Measurements from ENCODE around the gene PDZRN3.

GRCh38 chr3:73442152-73442551 lies 182.6 kb downstream of the PDZRN3 start:
- TF ChIP-seq, protein P1, sequence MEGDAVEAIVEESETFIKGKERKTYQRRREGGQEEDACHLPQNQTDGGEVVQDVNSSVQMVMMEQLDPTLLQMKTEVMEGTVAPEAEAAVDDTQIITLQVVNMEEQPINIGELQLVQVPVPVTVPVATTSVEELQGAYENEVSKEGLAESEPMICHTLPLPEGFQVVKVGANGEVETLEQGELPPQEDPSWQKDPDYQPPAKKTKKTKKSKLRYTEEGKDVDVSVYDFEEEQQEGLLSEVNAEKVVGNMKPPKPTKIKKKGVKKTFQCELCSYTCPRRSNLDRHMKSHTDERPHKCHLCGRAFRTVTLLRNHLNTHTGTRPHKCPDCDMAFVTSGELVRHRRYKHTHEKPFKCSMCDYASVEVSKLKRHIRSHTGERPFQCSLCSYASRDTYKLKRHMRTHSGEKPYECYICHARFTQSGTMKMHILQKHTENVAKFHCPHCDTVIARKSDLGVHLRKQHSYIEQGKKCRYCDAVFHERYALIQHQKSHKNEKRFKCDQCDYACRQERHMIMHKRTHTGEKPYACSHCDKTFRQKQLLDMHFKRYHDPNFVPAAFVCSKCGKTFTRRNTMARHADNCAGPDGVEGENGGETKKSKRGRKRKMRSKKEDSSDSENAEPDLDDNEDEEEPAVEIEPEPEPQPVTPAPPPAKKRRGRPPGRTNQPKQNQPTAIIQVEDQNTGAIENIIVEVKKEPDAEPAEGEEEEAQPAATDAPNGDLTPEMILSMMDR (IDR thresholded peaks at IDR 0.05 in 2 of 3, conservative IDR thresholded peaks at IDR 0.05 in 1 of 3; ENCODE audit: borderline replicate concordance in 1 of 3, insufficient read depth in 1 of 3, low read depth in 2 of 3, low read length in 2 of 3): no peak
- TF ChIP-seq ZNF274 (IDR thresholded peaks at IDR 0.05; ENCODE audit: low read depth, low read length) (no peak), ZFX (IDR thresholded peaks at IDR 0.05) (no peak), ELF1 (IDR thresholded peaks at IDR 0.05; ENCODE audit: borderline replicate concordance, low read depth) (no peak), EZH2 (IDR thresholded peaks at IDR 0.05) (no peak), JUND (IDR thresholded peaks at IDR 0.05) (no peak), POLR2AphosphoS5 (IDR thresholded peaks at IDR 0.05; ENCODE audit: low read depth, low read length) (no peak), SP1 (IDR thresholded peaks at IDR 0.05; ENCODE audit: low read depth) (no peak), POLR2A (IDR thresholded peaks at IDR 0.05; ENCODE audit: borderline replicate concordance, extremely low read depth, insufficient read depth, insufficient read length) (no peak), EGR1 (IDR thresholded peaks at IDR 0.05; ENCODE audit: low read depth) (no peak), EZH2phosphoT487 (IDR thresholded peaks at IDR 0.05; ENCODE audit: borderline replicate concordance) (no peak)
- TF ChIP-seq, protein P2, sequence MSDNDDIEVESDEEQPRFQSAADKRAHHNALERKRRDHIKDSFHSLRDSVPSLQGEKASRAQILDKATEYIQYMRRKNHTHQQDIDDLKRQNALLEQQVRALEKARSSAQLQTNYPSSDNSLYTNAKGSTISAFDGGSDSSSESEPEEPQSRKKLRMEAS (IDR thresholded peaks at IDR 0.05): no peak
- TF ChIP-seq, protein P3, sequence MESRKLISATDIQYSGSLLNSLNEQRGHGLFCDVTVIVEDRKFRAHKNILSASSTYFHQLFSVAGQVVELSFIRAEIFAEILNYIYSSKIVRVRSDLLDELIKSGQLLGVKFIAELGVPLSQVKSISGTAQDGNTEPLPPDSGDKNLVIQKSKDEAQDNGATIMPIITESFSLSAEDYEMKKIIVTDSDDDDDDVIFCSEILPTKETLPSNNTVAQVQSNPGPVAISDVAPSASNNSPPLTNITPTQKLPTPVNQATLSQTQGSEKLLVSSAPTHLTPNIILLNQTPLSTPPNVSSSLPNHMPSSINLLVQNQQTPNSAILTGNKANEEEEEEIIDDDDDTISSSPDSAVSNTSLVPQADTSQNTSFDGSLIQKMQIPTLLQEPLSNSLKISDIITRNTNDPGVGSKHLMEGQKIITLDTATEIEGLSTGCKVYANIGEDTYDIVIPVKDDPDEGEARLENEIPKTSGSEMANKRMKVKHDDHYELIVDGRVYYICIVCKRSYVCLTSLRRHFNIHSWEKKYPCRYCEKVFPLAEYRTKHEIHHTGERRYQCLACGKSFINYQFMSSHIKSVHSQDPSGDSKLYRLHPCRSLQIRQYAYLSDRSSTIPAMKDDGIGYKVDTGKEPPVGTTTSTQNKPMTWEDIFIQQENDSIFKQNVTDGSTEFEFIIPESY (IDR thresholded peaks at IDR 0.05; ENCODE audit: extremely low read depth, insufficient replicate concordance, low read length): no peak
- TF ChIP-seq, protein P4, sequence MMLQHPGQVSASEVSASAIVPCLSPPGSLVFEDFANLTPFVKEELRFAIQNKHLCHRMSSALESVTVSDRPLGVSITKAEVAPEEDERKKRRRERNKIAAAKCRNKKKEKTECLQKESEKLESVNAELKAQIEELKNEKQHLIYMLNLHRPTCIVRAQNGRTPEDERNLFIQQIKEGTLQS (IDR thresholded peaks at IDR 0.05): no peak

Measured in HCT116 (cell line).